ENCODE data around the gene GUK1. TPM values are rescaled to one million over a fixed set of nuclear protein-coding genes. Genes with fewer than 3 reads are reported as not detected.

Gene GUK1
- total and polyA plus RNA-seq, 4 experiments from 2014 or later: 179 to 488 (median 283) TPM

GRCh38 chr1:228144193-228144992 lies 4.3 kb downstream of the GUK1 start:
- ChIA-PET POLR2A (ENCODE audit: partially characterized antibody) (interaction anchor here (0.9 to 1.2 kb wide), 2 partner anchors 8 to 21 kb away, joined by 3 to 7 read pairs; partner anchors contain the start of gene IBA57), CTCF (ENCODE audit: partially characterized antibody) (interaction anchor here (1.3 kb wide), 1 partner anchor 22 kb away, joined by 5 read pairs; the partner anchor contains the start of gene IBA57)
- H3K4me1 Mint-ChIP-seq: peaks cover 14 to 52% (median 35%) of the 10 kb centered on the region in 4 donors
- H3K9me3 Mint-ChIP-seq: no peaks in the 10 kb centered on the region
- H3K27ac Mint-ChIP-seq: peak overlapping the region in 4 of 7 donors; percentile 57 to 91 (median 76)
- peak overlapping the region in 2 of 8 donors; percentile 67 to 97 for H3K4me3 Mint-ChIP-seq
- H3K4me3 ChIP-seq (ENCODE audit: low read length in 2 of 2): no peak overlapping the region
- no peaks in the 10 kb centered on the region for H3K27me3 Mint-ChIP-seq
- no peak overlapping the region for H3K27ac ChIP-seq (ENCODE audit: low read depth, low read length)
- DNase-seq: no peak
- H3K36me3 Mint-ChIP-seq: peaks cover 0 to 30% of the 10 kb centered on the region in 2 donors
- H3K27me3 ChIP-seq (ENCODE audit: insufficient read depth, low read length): no peaks in the 10 kb centered on the region
- peaks cover 49% of the 10 kb centered on the region for H3K4me1 ChIP-seq (ENCODE audit: insufficient read depth, low read length)
- no peaks in the 10 kb centered on the region for H3K9me3 ChIP-seq (ENCODE audit: control insufficient read depth in 1 of 2, low read length in 2 of 2)
- peaks cover 40% of the 10 kb centered on the region for H3K36me3 ChIP-seq (ENCODE audit: insufficient read depth, low read length)
- intact Hi-C loops (cut with micrococcal nuclease): no loop called here

DNA sequence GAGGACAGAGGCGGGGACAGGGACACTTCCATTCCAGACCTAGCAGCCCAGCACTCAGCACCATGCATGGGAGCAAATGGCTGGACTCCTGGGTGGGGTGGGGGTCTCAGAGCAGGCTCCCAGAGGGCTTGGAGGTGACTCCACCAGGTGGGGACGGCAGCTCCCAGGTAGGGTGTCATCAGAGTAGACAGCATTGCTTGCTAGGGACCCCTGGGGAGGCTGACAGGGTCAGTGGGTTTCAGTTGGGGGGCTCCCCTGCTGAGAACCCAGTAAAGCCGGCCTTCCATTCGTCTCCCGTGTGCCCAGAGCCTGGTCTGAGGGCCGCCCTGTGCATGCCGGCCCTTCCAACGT lies 4.9 kb downstream of the GUK1 start:
- peaks cover 48% of the 10 kb centered on the region for H3K4me1 ChIP-seq (ENCODE audit: insufficient read depth, low read length)
- no peak overlapping the region for H3K27ac ChIP-seq (ENCODE audit: low read depth, low read length)
- no peaks in the 10 kb centered on the region for H3K27me3 ChIP-seq (ENCODE audit: insufficient read depth, low read length)
- no peak for DNase-seq
- intact Hi-C loops (cut with micrococcal nuclease): no loop called here
- ChIA-PET POLR2A (ENCODE audit: partially characterized antibody) (interaction anchor here (1.2 kb wide), 1 partner anchor 20 kb away, joined by 7 read pairs; the partner anchor contains the start of gene IBA57), CTCF (ENCODE audit: partially characterized antibody) (interaction anchor here (1.3 kb wide), 1 partner anchor 21 kb away, joined by 5 read pairs; the partner anchor contains the start of gene IBA57)
- H3K36me3 ChIP-seq (ENCODE audit: insufficient read depth, low read length): peaks cover 40% of the 10 kb centered on the region
- Mint-ChIP-seq H3K36me3 (peaks cover 0 to 27% of the 10 kb centered on the region in 2 donors), H3K9me3 (no peaks in the 10 kb centered on the region), H3K4me3 (no peak overlapping the region), H3K27me3 (no peaks in the 10 kb centered on the region), H3K27ac (no peak overlapping the region), H3K4me1 (peaks cover 14 to 46% (median 32%) of the 10 kb centered on the region in 4 donors)
- H3K9me3 ChIP-seq (ENCODE audit: control insufficient read depth in 1 of 2, low read length in 2 of 2): no peaks in the 10 kb centered on the region
- no peak overlapping the region for H3K4me3 ChIP-seq (ENCODE audit: low read length in 2 of 2)

DNA sequence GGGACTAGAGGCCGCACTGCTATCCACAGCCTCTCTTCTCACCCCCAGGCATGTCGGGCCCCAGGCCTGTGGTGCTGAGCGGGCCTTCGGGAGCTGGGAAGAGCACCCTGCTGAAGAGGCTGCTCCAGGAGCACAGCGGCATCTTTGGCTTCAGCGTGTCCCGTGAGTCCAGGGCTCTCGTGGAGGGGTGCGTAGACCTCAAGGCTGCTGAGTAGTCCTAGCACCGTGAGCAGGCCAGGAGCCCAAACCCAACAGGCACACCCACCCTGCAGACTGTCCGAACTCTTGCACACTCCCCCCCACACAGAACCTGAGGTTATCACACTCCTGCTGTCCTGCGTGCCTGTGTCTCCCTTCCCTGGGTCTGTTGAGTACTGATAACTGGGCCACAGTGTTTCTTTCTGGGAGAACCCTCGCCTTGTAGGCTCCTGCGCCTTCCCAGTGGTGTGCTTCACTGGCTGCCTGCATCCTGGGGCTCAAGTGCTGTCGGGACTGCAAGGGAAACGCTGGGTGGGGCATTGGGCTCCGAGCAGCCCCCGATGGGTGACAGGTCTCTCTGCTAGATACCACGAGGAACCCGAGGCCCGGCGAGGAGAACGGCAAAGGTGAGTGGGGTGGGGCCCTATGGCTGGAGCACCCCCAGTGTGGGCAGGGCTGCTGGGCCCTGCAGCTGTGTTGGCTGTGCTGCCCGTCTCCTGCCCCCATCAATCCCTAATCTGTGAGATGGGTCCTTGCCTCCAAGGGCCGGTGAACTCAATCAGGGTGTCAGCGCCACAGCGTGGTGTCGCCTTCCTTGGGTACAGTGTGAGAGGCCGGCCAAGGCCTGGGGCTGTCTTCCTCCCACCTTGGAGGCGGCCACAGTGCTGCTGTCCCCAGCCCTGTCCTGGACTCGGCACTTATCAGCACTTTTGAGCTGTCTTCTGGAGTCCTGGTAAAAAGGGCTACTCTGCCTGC lies 5.7 kb downstream of the GUK1 start:
- ChIA-PET CTCF (ENCODE audit: partially characterized antibody) (no interaction called here), POLR2A (ENCODE audit: partially characterized antibody) (interaction anchor here (1.2 kb wide), 1 partner anchor 20 kb away, joined by 7 read pairs; the partner anchor contains the start of gene IBA57)
- H3K27me3 Mint-ChIP-seq: no peaks in the 10 kb centered on the region
- H3K9me3 Mint-ChIP-seq: no peaks in the 10 kb centered on the region
- Histone ChIP-seq H3K27ac (ENCODE audit: low read depth, low read length) (no peak overlapping the region), H3K27me3 (ENCODE audit: insufficient read depth, low read length) (no peaks in the 10 kb centered on the region), H3K4me1 (ENCODE audit: insufficient read depth, low read length) (peaks cover 48% of the 10 kb centered on the region), H3K4me3 (ENCODE audit: low read length in 2 of 2) (no peak overlapping the region), H3K36me3 (ENCODE audit: insufficient read depth, low read length) (peaks cover 40% of the 10 kb centered on the region), H3K9me3 (ENCODE audit: control insufficient read depth in 1 of 2, low read length in 2 of 2) (no peaks in the 10 kb centered on the region)
- peaks cover 14 to 46% (median 29%) of the 10 kb centered on the region in 4 donors for H3K4me1 Mint-ChIP-seq
- DNase-seq: no peak
- intact Hi-C loops (cut with micrococcal nuclease): no loop called here
- H3K4me3 Mint-ChIP-seq: peak overlapping the region in 1 of 8 donors; percentile 29
- no peak overlapping the region for H3K27ac Mint-ChIP-seq
- peaks cover 0 to 23% of the 10 kb centered on the region in 2 donors for H3K36me3 Mint-ChIP-seq

GRCh38 chr1:228146417-228147150 lies 6.5 kb downstream of the GUK1 start:
- ChIA-PET CTCF (ENCODE audit: partially characterized antibody) (interaction anchor here (0.6 kb wide), 1 partner anchor 21 kb away, joined by 3 read pairs; no protein-coding TSS in a partner anchor), POLR2A (ENCODE audit: partially characterized antibody) (no interaction called here)
- no peaks in the 10 kb centered on the region for H3K27me3 Mint-ChIP-seq

GRCh38 chr1:228147151-228147693 lies 7.1 kb downstream of the GUK1 start:
- Histone ChIP-seq H3K27ac (ENCODE audit: low read depth, low read length) (no peak overlapping the region), H3K27me3 (ENCODE audit: insufficient read depth, low read length) (no peaks in the 10 kb centered on the region), H3K36me3 (ENCODE audit: insufficient read depth, low read length) (peaks cover 40% of the 10 kb centered on the region), H3K9me3 (ENCODE audit: control insufficient read depth in 1 of 2, low read length in 2 of 2) (no peaks in the 10 kb centered on the region), H3K4me3 (ENCODE audit: low read length in 2 of 2) (no peak overlapping the region), H3K4me1 (ENCODE audit: insufficient read depth, low read length) (peaks cover 34% of the 10 kb centered on the region)
- H3K27ac Mint-ChIP-seq: peak overlapping the region in 2 of 7 donors; percentile 2 to 10
- H3K36me3 Mint-ChIP-seq: peaks cover 0 to 16% of the 10 kb centered on the region in 2 donors
- DNase-seq: no peak
- no peaks in the 10 kb centered on the region for H3K9me3 Mint-ChIP-seq
- intact Hi-C loops (cut with micrococcal nuclease): no loop called here
- H3K4me1 Mint-ChIP-seq: peaks cover 13 to 32% (median 21%) of the 10 kb centered on the region in 4 donors
- ChIA-PET POLR2A (ENCODE audit: partially characterized antibody) (interaction anchor here (2.0 kb wide), 1 partner anchor 18 kb away, joined by 7 read pairs; no protein-coding TSS in a partner anchor), CTCF (ENCODE audit: partially characterized antibody) (interaction anchor here (0.6 kb wide), 1 partner anchor 20 kb away, joined by 3 read pairs; no protein-coding TSS in a partner anchor)
- no peaks in the 10 kb centered on the region for H3K27me3 Mint-ChIP-seq
- H3K4me3 Mint-ChIP-seq: no peak overlapping the region

More at GRCh38 chr1:228146417-228147150, 6.5 kb downstream of the GUK1 start:
- Mint-ChIP-seq H3K27ac (no peak overlapping the region), H3K36me3 (peaks cover 0 to 16% of the 10 kb centered on the region in 2 donors), H3K9me3 (no peaks in the 10 kb centered on the region), H3K4me3 (peak overlapping the region in 1 of 8 donors; percentile 29), H3K4me1 (peaks cover 13 to 38% (median 25%) of the 10 kb centered on the region in 4 donors)
- intact Hi-C loops (cut with micrococcal nuclease): no loop called here
- Histone ChIP-seq H3K27me3 (ENCODE audit: insufficient read depth, low read length) (no peaks in the 10 kb centered on the region), H3K27ac (ENCODE audit: low read depth, low read length) (no peak overlapping the region), H3K9me3 (ENCODE audit: control insufficient read depth in 1 of 2, low read length in 2 of 2) (no peaks in the 10 kb centered on the region), H3K36me3 (ENCODE audit: insufficient read depth, low read length) (peaks cover 40% of the 10 kb centered on the region), H3K4me3 (ENCODE audit: low read length in 2 of 2) (no peak overlapping the region), H3K4me1 (ENCODE audit: insufficient read depth, low read length) (peaks cover 40% of the 10 kb centered on the region)
- DNase-seq: no peak

GRCh38 chr1:228147768-228148167 lies 7.7 kb downstream of the GUK1 start:
- ChIA-PET POLR2A (ENCODE audit: partially characterized antibody) (interaction anchor here (2.0 kb wide), 1 partner anchor 17 kb away, joined by 7 read pairs; no protein-coding TSS in a partner anchor), CTCF (ENCODE audit: partially characterized antibody) (no interaction called here)
- H3K9me3 Mint-ChIP-seq: no peaks in the 10 kb centered on the region
- Histone ChIP-seq H3K9me3 (ENCODE audit: control insufficient read depth in 1 of 2, low read length in 2 of 2) (no peaks in the 10 kb centered on the region), H3K4me3 (ENCODE audit: low read length in 2 of 2) (no peak overlapping the region), H3K4me1 (ENCODE audit: insufficient read depth, low read length) (peaks cover 28% of the 10 kb centered on the region), H3K27ac (ENCODE audit: low read depth, low read length) (no peak overlapping the region), H3K27me3 (ENCODE audit: insufficient read depth, low read length) (no peaks in the 10 kb centered on the region), H3K36me3 (ENCODE audit: insufficient read depth, low read length) (peaks cover 40% of the 10 kb centered on the region)
- peak overlapping the region in 1 of 7 donors; percentile 2 for H3K27ac Mint-ChIP-seq
- intact Hi-C loops (cut with micrococcal nuclease): no loop called here
- H3K4me3 Mint-ChIP-seq: no peak overlapping the region
- no peaks in the 10 kb centered on the region for H3K27me3 Mint-ChIP-seq
- DNase-seq: no peak
- H3K36me3 Mint-ChIP-seq: peaks cover 0 to 16% of the 10 kb centered on the region in 2 donors
- peaks cover 10 to 26% (median 16%) of the 10 kb centered on the region in 4 donors for H3K4me1 Mint-ChIP-seq
